NT2/D1 (cell line): ENCODE measurements around the gene KRTCAP3.

Experiments
- SUZ12 ChIP-seq: IDR thresholded peaks from 2 replicates; pipeline ENCODE4 v1.6.1; 2011; ENCODE audit not compliant: insufficient read length, insufficient read depth; ENCODE audit errors: extremely low read depth
- YY1 ChIP-seq: IDR thresholded peaks from 2 replicates; pipeline ENCODE4 v1.6.1; 2011; ENCODE audit not compliant: insufficient read length, insufficient read depth
- ZNF274 ChIP-seq: IDR thresholded peaks from 2 replicates; pipeline ENCODE4 v1.6.1; 2011; ENCODE audit warnings: mild to moderate bottlenecking, low read depth, low read length

DNA sequence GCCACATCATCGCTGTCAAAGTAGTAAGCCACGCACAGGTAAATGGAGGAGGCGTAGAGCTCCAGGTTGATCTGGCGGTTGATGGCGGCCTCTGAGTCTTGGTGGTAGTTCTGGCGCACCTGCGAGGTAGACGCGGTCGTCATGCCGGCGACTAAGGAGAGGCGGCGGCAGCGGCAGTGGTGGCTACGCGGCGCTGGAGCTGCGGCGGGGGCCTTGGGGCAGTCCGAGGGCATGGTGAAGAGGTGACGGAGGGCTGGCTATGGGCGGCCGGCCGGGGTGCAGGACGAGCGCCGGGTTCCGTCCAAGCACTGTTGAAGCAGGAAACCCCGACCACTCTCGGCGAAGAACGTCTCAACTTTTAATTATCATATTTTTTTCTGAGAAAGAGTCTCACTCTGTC, 49.0 kb upstream of the KRTCAP3 start:
- TF ChIP-seq YY1 (no peak), SUZ12 (no peak), ZNF274 (no peak)
